Transverse colon (tissue), 4 donors: ENCODE measurements around the gene IQCF2. TPM values are rescaled to one million over a fixed set of nuclear protein-coding genes. Genes with fewer than 3 reads are reported as not detected.

Experiments
- DNase-seq: peaks from one replicate; pipeline ENCODE4 v3.0.0-alpha.2; 2019
- H3K27ac ChIP-seq, 4 donors: fragments of 200-600 bp; sonication (generic); 2 replicates each; pipeline ENCODE4 v1.5.1; 2016 to 2018; ENCODE audit warnings: inconsistent platforms in 4 of 4
- H3K27me3 ChIP-seq: fragments of 200-600 bp; sonication (generic); 2 replicates; pipeline ENCODE4 v1.5.1; 2017; ENCODE audit warnings: inconsistent platforms
- H3K36me3 ChIP-seq, 4 donors: fragments of 200-600 bp; sonication (generic); 2 replicates each; pipeline ENCODE4 v1.5.1; 2017 to 2019; ENCODE audit warnings: inconsistent platforms in 4 of 4
- H3K4me1 ChIP-seq, 4 donors: fragments of 200-600 bp; sonication (generic); 2 replicates each; pipeline ENCODE4 v1.5.1; 2017 to 2020; ENCODE audit warnings: inconsistent platforms in 4 of 4
- H3K4me3 ChIP-seq, 4 donors: fragments of 200-600 bp; sonication (generic); 1 replicate in 1 of 4; 2 replicates in 3 of 4; pipeline versions ENCODE4 v1.5.1 to v1.6.1; 2017 to 2019; ENCODE audit warnings: inconsistent platforms in 4 of 4
- H3K9me3 ChIP-seq, 2 donors: fragments of 200-600 bp; sonication (generic); 2 replicates each; pipeline ENCODE4 v1.5.1; 2017 to 2019; ENCODE audit warnings: inconsistent platforms in 2 of 2
- CTCF ChIP-seq, 5 experiments: fragments of 200-600 bp in 3 of 5; fragments of 450-650 bp in 2 of 5; sonication (generic) in 3 of 5; IDR thresholded peaks; 1 replicate in 2 of 5; 2 replicates in 3 of 5; pipeline ENCODE4 v1.5.1; 2016 to 2017; ENCODE audit warnings: antibody characterized with exemption in 5 of 5, inconsistent platforms in 3 of 5, mild to moderate bottlenecking in 2 of 5, moderate library complexity in 1 of 5
- EP300 ChIP-seq: sonication (generic); formaldehyde crosslinking; IDR thresholded peaks from one replicate; pipeline ENCODE4 v1.6.1; 2017; ENCODE audit warnings: antibody characterized with exemption, low read depth
- POLR2A ChIP-seq: fragments of 450-650 bp; IDR thresholded peaks from one replicate; pipeline ENCODE4 v1.6.1; 2016; ENCODE audit warnings: antibody characterized with exemption, mild to moderate bottlenecking, moderate library complexity
- POLR2AphosphoS5 ChIP-seq, 3 donors: sonication (generic); formaldehyde crosslinking; IDR thresholded peaks; one replicate each; pipeline ENCODE4 v1.6.1; 2016; ENCODE audit warnings: antibody characterized with exemption in 3 of 3
- whole genome bisulfite sequencing, 2 donors: methylation state at CpG; one replicate each; pipeline ENCODE4 v1.1.5; 2018; ENCODE audit warnings: low coverage in 1 of 2; 5-methylcytosine and 5-hydroxymethylcytosine counted together
- in situ Hi-C, 4 donors: fragments of 200-750 bp; cut with MboI; loops; one replicate each; pipeline versions ENCODE4 v1.15.0 to v1.15.1; 2017; ENCODE audit warnings: low sequenced_read_pairs in 3 of 4, low pct_ligation_motif_present in 1 of 4, low pct_unique_long_range_greater_than_20kb in 1 of 4
- intact Hi-C: fragments of 100-400 bp; cut with DNase I; formaldehyde crosslinking; loops from one replicate; pipeline ENCODE4 v1.15.1; 2023; ENCODE audit warnings: low total_unique reads
- total RNA-seq, 4 donors: library from RNA; depleted of rRNA; stranded (reverse); fragments of >200 nt; gene quantifications; one replicate each; pipeline ENCODE4 v1.1.0, GENCODE V29; 2016

The IQCF2 gene
- total RNA-seq, 4 donors from 2014 or later, result not detected

DNA sequence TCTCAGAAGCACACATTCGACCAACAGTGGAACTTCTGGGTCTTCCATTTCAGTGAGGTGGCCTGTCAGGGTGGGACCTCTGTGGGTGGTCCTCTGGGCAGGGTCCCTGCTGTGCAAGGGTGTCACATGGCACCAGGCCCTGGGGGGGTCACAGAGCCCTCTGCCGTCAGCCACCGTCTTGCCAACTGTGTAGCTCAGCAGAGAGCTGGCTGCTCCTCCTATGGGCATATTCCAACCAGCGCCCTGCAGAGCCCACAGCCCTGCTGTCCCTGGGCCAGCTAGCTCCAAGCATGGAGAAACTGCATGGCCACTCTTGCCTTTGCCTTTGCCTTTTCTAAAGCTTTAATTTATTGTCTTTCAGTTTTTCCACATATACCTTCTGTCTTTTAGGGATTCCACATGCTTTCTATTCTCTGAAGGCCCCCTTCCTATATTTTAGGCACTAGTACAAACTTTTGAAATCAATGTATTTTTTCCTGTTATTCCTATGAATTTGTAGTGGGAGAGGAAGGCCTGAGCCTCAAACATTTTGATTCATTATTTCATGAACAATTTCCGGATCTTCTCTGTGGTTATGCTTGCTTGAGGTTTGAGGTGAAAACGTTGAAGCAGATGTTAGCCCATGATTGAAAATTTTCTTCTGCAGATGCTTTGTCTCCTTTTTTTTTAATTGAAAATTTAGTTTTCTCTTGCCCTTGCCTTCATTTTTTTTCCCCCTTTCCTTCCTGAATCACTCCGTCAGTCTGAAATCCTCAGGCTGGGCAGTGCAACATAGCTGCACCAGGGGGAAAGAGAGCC is 30.0 kb downstream of the IQCF2 start:
- no peak for DNase-seq
- no peak overlapping the region for H3K4me3 ChIP-seq
- no peaks in the 10 kb centered on the region for H3K9me3 ChIP-seq
- TF ChIP-seq CTCF (IDR thresholded peaks at IDR 0.05) (no peak), POLR2A (no peak), POLR2AphosphoS5 (IDR thresholded peaks at IDR 0.05) (no peak), EP300 (no peak)
- in situ Hi-C loops, result no loop called here
- H3K36me3 ChIP-seq, result no peaks in the 10 kb centered on the region
- 71 to 91% methylated on average over 3 to 7 of the region's 7 CpGs for WGBS, 2 donors
- H3K4me1 ChIP-seq, result no peaks in the 10 kb centered on the region
- intact Hi-C loops, result no loop called here
- H3K27ac ChIP-seq, result no peak overlapping the region
- H3K27me3 ChIP-seq, result no peaks in the 10 kb centered on the region

- Histone ChIP-seq H3K9me3 (no peaks in the 10 kb centered on the region), H3K27me3 (no peaks in the 10 kb centered on the region), H3K36me3 (no peaks in the 10 kb centered on the region), H3K4me1 (no peaks in the 10 kb centered on the region), H3K4me3 (no peak overlapping the region), H3K27ac (no peak overlapping the region)
- TF ChIP-seq POLR2A (no peak), CTCF (IDR thresholded peaks at IDR 0.05) (no peak), POLR2AphosphoS5 (IDR thresholded peaks at IDR 0.05) (no peak), EP300 (no peak)
- in situ Hi-C loops (no loop called here), intact Hi-C loops (no loop called here)
- 86% methylated on average over 4 of the region's 4 CpGs; no CpG with 5 or more reads in 1 of the 2 donors for WGBS, 2 donors
- DNase-seq, result no peak
These were observed 33.0 kb downstream of the IQCF2 start for GRCh38 chr3:51894391-51894790.

DNA sequence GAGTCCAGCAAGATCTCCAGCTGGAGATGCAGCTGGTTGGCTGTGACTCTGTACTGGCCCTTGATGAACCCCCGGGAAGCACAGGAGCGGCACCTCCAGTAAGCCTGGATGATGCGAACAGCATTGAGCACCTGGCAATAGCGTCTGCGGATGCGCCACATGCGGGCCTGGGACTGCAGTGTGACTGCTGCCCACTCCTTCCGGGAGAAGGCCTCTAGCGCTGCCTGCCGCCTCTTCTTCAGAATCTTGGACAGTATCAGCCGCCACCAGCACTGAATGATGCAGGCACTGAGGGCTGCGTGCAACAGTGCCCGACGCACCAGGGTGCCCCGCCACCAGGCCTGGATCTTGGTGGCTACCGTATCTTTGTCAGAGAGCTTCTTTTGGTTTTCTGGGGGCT is 33.5 kb downstream of the IQCF2 start:
- in situ Hi-C loops, result no loop called here
- Histone ChIP-seq H3K4me3 (no peak overlapping the region), H3K27ac (no peak overlapping the region), H3K27me3 (no peaks in the 10 kb centered on the region), H3K4me1 (no peaks in the 10 kb centered on the region), H3K36me3 (no peaks in the 10 kb centered on the region), H3K9me3 (no peaks in the 10 kb centered on the region)
- 94% methylated on average over 16 of the region's 16 CpGs; no CpG with 5 or more reads in 1 of the 2 donors for WGBS, 2 donors
- TF ChIP-seq CTCF (IDR thresholded peaks at IDR 0.05), result no peak
- TF ChIP-seq POLR2AphosphoS5 (IDR thresholded peaks at IDR 0.05), result no peak
- no peak for TF ChIP-seq EP300
- no peak for TF ChIP-seq POLR2A
- DNase-seq, result no peak
- intact Hi-C loops, result no loop called here

- H3K27me3 ChIP-seq, result no peaks in the 10 kb centered on the region
- 78 to 87% methylated on average over 9 to 10 of the region's 10 CpGs for WGBS, 2 donors
These were observed 35.3 kb downstream of the IQCF2 start for GRCh38 chr3:51896607-51897305.

More at GRCh38 chr3:51896607-51897305, 35.3 kb downstream of the IQCF2 start:
- DNase-seq, result no peak
- in situ Hi-C loops (no loop called here), intact Hi-C loops (no loop called here)
- Histone ChIP-seq H3K36me3 (no peaks in the 10 kb centered on the region), H3K4me1 (no peaks in the 10 kb centered on the region), H3K4me3 (no peak overlapping the region), H3K27ac (no peak overlapping the region), H3K9me3 (no peaks in the 10 kb centered on the region)
- TF ChIP-seq EP300 (no peak), CTCF (IDR thresholded peaks at IDR 0.05) (no peak), POLR2AphosphoS5 (IDR thresholded peaks at IDR 0.05) (no peak), POLR2A (no peak)
